HG03066 (cell line): ENCODE data around the gene ARID1B.

ENCODE experiments used
- ATAC-seq: cut with Tn5 transposase; IDR thresholded peaks from one replicate; pipeline ENCODE4 v1.9.1; 2021; ENCODE audit warnings: low read depth; ENCODE audit not compliant: unreplicated experiment

Gene ARID1B

GRCh38 chr6:156776840-156777576, at the start of gene ARID1B:
Gene ARID1B (plus strand): TSS chr6:156777378. CDS start chr6:156777681, 303 bp downstream.
- ATAC-seq = peak; percentile 42

GRCh38 chr6:156727715-156728385, 49.3 kb upstream of the ARID1B start:
- no peak for ATAC-seq

- ATAC-seq = peak; percentile 59
Observed at GRCh38 chr6:156729248-156729647, 47.9 kb upstream of the ARID1B start.

DNA sequence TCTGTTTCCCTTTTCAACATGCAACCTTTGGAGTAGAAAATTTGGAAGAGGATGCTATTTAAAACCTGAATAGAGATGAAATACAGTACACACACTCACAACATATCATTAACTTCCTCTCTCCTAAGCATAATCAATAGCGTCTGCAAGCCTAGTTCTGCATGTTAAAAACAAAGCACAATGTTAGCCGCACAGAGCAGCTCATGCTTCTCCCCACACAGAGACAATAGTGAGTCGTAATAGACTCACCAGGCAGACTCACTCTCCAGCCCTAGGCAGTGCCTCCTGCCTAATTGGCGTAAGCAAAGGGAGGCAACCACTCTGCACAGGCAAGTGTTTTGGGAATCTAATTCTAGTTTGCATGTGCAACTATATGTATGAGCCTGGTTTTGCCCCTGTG, 45.8 kb upstream of the ARID1B start:
- ATAC-seq = no peak

- no peak for ATAC-seq
Observed at GRCh38 chr6:156735751-156736150, 41.4 kb upstream of the ARID1B start.

GRCh38 chr6:156740604-156741003, 36.6 kb upstream of the ARID1B start:
- ATAC-seq = no peak

- ATAC-seq = no peak
Observed at GRCh38 chr6:156741287-156742073, 35.7 kb upstream of the ARID1B start.

GRCh38 chr6:156747715-156748114, 29.5 kb upstream of the ARID1B start:
- ATAC-seq = no peak

GRCh38 chr6:156748504-156748903, 28.7 kb upstream of the ARID1B start:
- ATAC-seq = no peak

DNA sequence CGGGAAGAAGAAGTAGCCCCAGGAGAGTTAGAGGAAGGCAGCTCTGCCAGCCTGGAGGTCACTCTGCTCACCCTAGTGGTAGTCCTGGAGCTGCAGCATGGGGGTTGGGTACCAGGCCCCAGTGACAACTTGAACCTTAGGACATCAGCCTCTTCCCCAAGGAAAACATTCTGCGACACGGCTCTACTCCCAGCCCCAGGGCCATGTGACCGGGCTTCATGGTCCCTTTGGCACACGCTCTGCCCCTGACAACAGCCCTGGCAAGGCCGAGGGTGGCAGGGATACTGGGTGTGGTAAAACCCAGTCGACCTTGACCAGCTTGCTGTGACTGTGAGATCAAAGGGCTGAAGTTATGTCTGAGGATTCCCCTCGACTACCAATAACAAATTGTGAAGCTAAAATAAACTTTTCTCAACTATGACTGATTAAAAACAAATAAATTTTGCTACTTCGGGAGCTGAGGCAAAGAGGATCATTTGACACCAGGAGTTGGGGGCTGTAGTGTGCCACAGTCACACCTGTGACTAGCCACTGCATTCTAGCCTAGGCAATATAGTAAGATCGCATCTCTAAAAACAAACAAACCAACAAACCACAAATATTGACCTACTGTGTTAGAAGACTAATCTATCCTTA, 24.4 kb upstream of the ARID1B start:
- ATAC-seq = peak; percentile 46

GRCh38 chr6:156756630-156757610, 20.3 kb upstream of the ARID1B start:
- no peak for ATAC-seq

GRCh38 chr6:156757849-156758248, 19.3 kb upstream of the ARID1B start:
- ATAC-seq = no peak

- no peak for ATAC-seq
Observed at GRCh38 chr6:156760377-156760776, 16.8 kb upstream of the ARID1B start.

GRCh38 chr6:156762547-156762946, 14.6 kb upstream of the ARID1B start:
- ATAC-seq = no peak

GRCh38 chr6:156765117-156765516, 12.1 kb upstream of the ARID1B start:
- no peak for ATAC-seq

- peak; percentile 88 for ATAC-seq
Observed at GRCh38 chr6:156767603-156768467, 9.3 kb upstream of the ARID1B start.

DNA sequence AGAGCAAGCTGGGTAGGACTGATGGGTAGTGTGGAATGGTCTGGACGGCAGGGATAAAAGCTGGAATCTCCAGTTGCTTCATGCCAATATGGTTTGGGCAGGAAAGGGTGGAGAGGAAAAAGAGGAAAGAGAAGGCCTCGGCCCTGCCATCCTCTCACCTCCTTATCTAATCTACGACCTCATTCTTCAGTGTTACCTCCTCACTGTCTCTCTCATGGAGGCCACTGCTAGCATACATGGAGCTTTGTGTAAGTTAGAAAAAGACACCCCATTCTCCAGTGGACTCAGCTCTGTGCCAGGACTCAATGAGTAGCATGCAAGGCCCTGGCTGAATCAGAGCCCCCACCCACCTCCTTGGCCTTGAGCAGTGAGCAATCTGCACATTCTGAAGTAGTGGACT, 6.1 kb upstream of the ARID1B start:
- no peak for ATAC-seq

DNA sequence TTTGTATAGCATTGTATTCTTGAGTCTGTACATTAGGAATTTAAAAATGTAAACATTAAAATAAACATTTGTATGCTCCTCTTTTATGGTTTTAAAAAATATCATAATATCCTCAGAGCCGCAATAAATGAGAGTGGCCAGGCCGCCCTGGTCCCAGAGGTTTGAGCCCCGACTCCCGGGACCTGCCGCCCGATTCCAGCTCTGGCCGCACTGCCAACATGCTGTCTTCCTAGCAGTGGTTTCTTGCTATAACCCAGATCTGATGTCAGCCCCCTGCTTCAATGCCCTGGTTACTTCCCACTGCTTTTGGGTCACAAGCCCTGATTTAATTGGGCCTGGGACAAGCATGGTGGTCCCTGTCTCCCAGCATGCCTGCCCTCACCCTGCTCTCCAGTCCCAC, 5.4 kb upstream of the ARID1B start:
- ATAC-seq = no peak

DNA sequence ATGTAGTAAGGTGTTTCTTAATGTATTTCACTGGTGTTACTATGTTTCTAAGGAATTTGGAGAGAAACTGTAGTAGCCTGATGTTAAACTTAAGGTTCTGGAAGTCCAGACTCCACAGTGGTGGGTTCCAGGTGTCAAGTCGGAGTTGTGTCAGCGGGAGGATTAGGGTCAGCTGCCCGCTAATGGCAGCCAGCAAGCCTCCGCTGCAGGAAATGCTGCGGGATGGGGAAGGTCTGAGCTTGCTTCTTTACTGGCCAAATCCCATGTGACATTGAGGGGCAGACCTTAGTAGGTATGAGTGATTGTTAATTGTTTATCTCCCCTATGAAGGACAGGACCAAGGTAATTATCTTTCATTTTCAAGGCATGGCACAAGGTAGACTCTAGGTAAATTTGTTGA, 3.7 kb upstream of the ARID1B start:
- ATAC-seq = no peak
